A673 (cell line): ENCODE results near the gene TENM4. TPM values are rescaled to one million over a fixed set of nuclear protein-coding genes. Genes with fewer than 3 reads are reported as not detected.

Source experiments
- BruUV-seq: library from RNA; stranded (reverse); fragments of 400-500 nt; replicated peaks from 2 replicates; lab custom pipeline; 2021; lab: Mats Ljungman, UMichigan
- CTCF ChIA-PET: fragments of 300-600 bp; sonication (Branson Sonifier 250); formaldehyde crosslinking; loops from one replicate; lab custom pipeline; 2022; ENCODE audit warnings: antibody characterized with exemption; lab: Charles Lee
- POLR2A ChIA-PET: fragments of 300-600 bp; sonication (Branson Sonifier 250); formaldehyde crosslinking; loops from one replicate; lab custom pipeline; 2022; ENCODE audit warnings: antibody characterized with exemption; ENCODE audit not compliant: low non-redundant PET; lab: Charles Lee
- DNase-seq: peaks from one replicate; pipeline ENCODE4 v3.0.0-alpha.2; 2015; ENCODE audit warnings: low spot score
- H3K27ac ChIP-seq: fragments of 200-600 bp; sonication (generic); 2 replicates; pipeline ENCODE4 v1.5.1; 2016; ENCODE audit warnings: mixed run types, low read depth, mild to moderate bottlenecking, mixed read lengths, antibody characterized with exemption, low read length; ENCODE audit not compliant: poor library complexity, severe bottlenecking
- H3K27me3 ChIP-seq: fragments of 200-600 bp; sonication (generic); replicated peaks from 2 replicates; pipeline ENCODE4 v1.6.1; 2017; ENCODE audit warnings: mixed run types, low read depth, mild to moderate bottlenecking, mixed read lengths, antibody characterized with exemption, low read length; ENCODE audit not compliant: insufficient read depth, poor library complexity
- H3K36me3 ChIP-seq: fragments of 200-600 bp; sonication (generic); 2 replicates; pipeline ENCODE4 v1.6.1; 2016; ENCODE audit warnings: mixed run types, mild to moderate bottlenecking, mixed read lengths, antibody characterized with exemption, low read length; ENCODE audit not compliant: insufficient read depth, poor library complexity, severe bottlenecking
- H3K4me1 ChIP-seq: fragments of 200-600 bp; sonication (generic); 2 replicates; pipeline ENCODE4 v1.6.1; 2017; ENCODE audit warnings: mixed run types, mild to moderate bottlenecking, mixed read lengths, antibody characterized with exemption, low read length; ENCODE audit not compliant: insufficient read depth, poor library complexity, severe bottlenecking
- H3K4me3 ChIP-seq: fragments of 200-600 bp; sonication (generic); 2 replicates; pipeline ENCODE4 v1.5.1; 2016; ENCODE audit warnings: low read depth, mixed run types, mild to moderate bottlenecking, mixed read lengths, low read length; ENCODE audit not compliant: poor library complexity, severe bottlenecking
- H3K9me3 ChIP-seq: fragments of 200-600 bp; sonication (generic); 2 replicates; pipeline ENCODE4 v1.6.1; 2016; ENCODE audit warnings: mixed run types, low read depth, mild to moderate bottlenecking, mixed read lengths, antibody characterized with exemption, low read length; ENCODE audit not compliant: poor library complexity, severe bottlenecking
- EZH2 ChIP-seq: fragments of 200-600 bp; sonication (generic); IDR thresholded peaks from 2 replicates; pipeline ENCODE4 v1.6.1; 2017; ENCODE audit warnings: borderline replicate concordance, low read depth, mild to moderate bottlenecking, mixed read lengths, antibody characterized with exemption, low read length; ENCODE audit not compliant: poor library complexity, severe bottlenecking
- intact Hi-C: fragments of 100-400 bp; cut with micrococcal nuclease; formaldehyde crosslinking; loops from one replicate; pipeline ENCODE4 v1.10.0; 2022; ENCODE audit not compliant: unreplicated experiment
- total RNA-seq: library from RNA; stranded (reverse); gene quantifications from 2 replicates; pipeline ENCODE4 v1.2.3, GENCODE V29; 2021
- TF ChIP-seq, protein P1 (sequence below): fragments of 300-800, 200-600 bp; sonication (generic); conservative IDR thresholded peaks from 2 replicates; pipeline ENCODE4 v1.5.1; 2017; ENCODE audit warnings: low read depth, mild to moderate bottlenecking, antibody characterized with exemption, low read length, moderate library complexity, mixed read lengths

TENM4 gene
- total RNA-seq, 1 experiment from 2014 or later = 0.11 TPM

- DNase-seq = no peak
- ChIA-PET POLR2A (no interaction called here), CTCF (no interaction called here)
- intact Hi-C loops = loop anchor here (5.0 kb wide), 1 partner anchor 754 kb away; no protein-coding TSS in a partner anchor
- TF ChIP-seq EZH2 = no peak
- TF ChIP-seq, protein P1, sequence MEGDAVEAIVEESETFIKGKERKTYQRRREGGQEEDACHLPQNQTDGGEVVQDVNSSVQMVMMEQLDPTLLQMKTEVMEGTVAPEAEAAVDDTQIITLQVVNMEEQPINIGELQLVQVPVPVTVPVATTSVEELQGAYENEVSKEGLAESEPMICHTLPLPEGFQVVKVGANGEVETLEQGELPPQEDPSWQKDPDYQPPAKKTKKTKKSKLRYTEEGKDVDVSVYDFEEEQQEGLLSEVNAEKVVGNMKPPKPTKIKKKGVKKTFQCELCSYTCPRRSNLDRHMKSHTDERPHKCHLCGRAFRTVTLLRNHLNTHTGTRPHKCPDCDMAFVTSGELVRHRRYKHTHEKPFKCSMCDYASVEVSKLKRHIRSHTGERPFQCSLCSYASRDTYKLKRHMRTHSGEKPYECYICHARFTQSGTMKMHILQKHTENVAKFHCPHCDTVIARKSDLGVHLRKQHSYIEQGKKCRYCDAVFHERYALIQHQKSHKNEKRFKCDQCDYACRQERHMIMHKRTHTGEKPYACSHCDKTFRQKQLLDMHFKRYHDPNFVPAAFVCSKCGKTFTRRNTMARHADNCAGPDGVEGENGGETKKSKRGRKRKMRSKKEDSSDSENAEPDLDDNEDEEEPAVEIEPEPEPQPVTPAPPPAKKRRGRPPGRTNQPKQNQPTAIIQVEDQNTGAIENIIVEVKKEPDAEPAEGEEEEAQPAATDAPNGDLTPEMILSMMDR = no peak
- no peak overlapping the region for H3K4me3 ChIP-seq
- H3K4me1 ChIP-seq = no peaks in the 10 kb centered on the region
- no peak overlapping the region for H3K27ac ChIP-seq
- H3K9me3 ChIP-seq = no peaks in the 10 kb centered on the region
- no peaks in the 10 kb centered on the region for H3K27me3 ChIP-seq
- BruUV-seq = no TSS peak
- no peaks in the 10 kb centered on the region for H3K36me3 ChIP-seq
Observed at GRCh38 chr11:79402912-79403311, 37.9 kb downstream of the TENM4 start.

- TF ChIP-seq, protein P1 = peak; percentile 69
- TF ChIP-seq EZH2 = no peak
- DNase-seq = peak; percentile 36
- Histone ChIP-seq H3K4me3 (no peak overlapping the region), H3K27ac (no peak overlapping the region), H3K9me3 (no peaks in the 10 kb centered on the region), H3K27me3 (no peaks in the 10 kb centered on the region), H3K4me1 (no peaks in the 10 kb centered on the region), H3K36me3 (no peaks in the 10 kb centered on the region)
- no TSS peak for BruUV-seq
- intact Hi-C loops = loop anchor here (5.0 kb wide), 1 partner anchor 756 kb away; no protein-coding TSS in a partner anchor
- POLR2A ChIA-PET = no interaction called here
- CTCF ChIA-PET = interaction anchor here (0.7 to 1.0 kb wide), 3 partner anchors 34 to 1836 kb away, joined by 3 to 6 read pairs (median 4); partner anchors contain the start of gene TENM4
Observed at GRCh38 chr11:79400717-79401330, 40.0 kb downstream of the TENM4 start.

- intact Hi-C loops = loop anchor here (5.0 kb wide), 1 partner anchor 757 kb away; no protein-coding TSS in a partner anchor
- TF ChIP-seq EZH2 = no peak
- TF ChIP-seq, protein P1 = no peak
- DNase-seq = no peak
- Histone ChIP-seq H3K27me3 (peaks cover 4% of the 10 kb centered on the region), H3K4me3 (no peak overlapping the region), H3K36me3 (no peaks in the 10 kb centered on the region), H3K27ac (no peak overlapping the region), H3K9me3 (no peaks in the 10 kb centered on the region), H3K4me1 (no peaks in the 10 kb centered on the region)
- CTCF ChIA-PET = interaction anchor here (0.7 to 1.0 kb wide), 3 partner anchors 33 to 1837 kb away, joined by 3 to 6 read pairs (median 4); partner anchors contain the start of gene TENM4
- no TSS peak for BruUV-seq
- POLR2A ChIA-PET = no interaction called here
Observed at GRCh38 chr11:79400206-79400605, 40.6 kb downstream of the TENM4 start.
